Neural progenitor cell (in vitro differentiated cells): ENCODE results near the gene TRAPPC4. TPM values are rescaled to one million over a fixed set of nuclear protein-coding genes. Genes with fewer than 3 reads are reported as not detected.

ENCODE experiments used
- DNase-seq: peaks from one replicate; pipeline ENCODE4 v3.0.0-alpha.2; 2016; ENCODE audit warnings: low spot score
- H2AFZ ChIP-seq: fragments of 200-600 bp; sonication (generic); replicated peaks from 2 replicates; pipeline ENCODE4 v1.6.1; 2016; ENCODE audit warnings: antibody characterized with exemption
- H3F3A ChIP-seq: fragments of 200-600 bp; sonication (generic); 2 replicates; pipeline ENCODE4 v1.6.1; 2016; ENCODE audit warnings: antibody characterized with exemption, low read depth
- H3K27ac ChIP-seq: fragments of 200-600 bp; sonication (generic); 2 replicates; pipeline ENCODE4 v1.5.1; 2016; ENCODE audit warnings: mild to moderate bottlenecking
- H3K27me3 ChIP-seq: fragments of 200-600 bp; sonication (generic); 2 replicates; pipeline ENCODE4 v1.6.1; 2016; ENCODE audit warnings: mild to moderate bottlenecking, moderate library complexity
- H3K36me3 ChIP-seq: fragments of 200-600 bp; sonication (generic); 2 replicates; pipeline ENCODE4 v1.5.1; 2016
- H3K4me1 ChIP-seq: fragments of 200-600 bp; sonication (generic); 2 replicates; pipeline ENCODE4 v1.6.1; 2016; ENCODE audit warnings: mixed run types
- H3K4me2 ChIP-seq: fragments of 200-600 bp; sonication (generic); 2 replicates; pipeline ENCODE4 v1.6.1; 2016
- H3K4me3 ChIP-seq: fragments of 200-600 bp; sonication (generic); 2 replicates; pipeline ENCODE4 v1.5.1; 2016
- H3K79me2 ChIP-seq: fragments of 200-600 bp; sonication (generic); 2 replicates; pipeline ENCODE4 v1.6.1; 2016; ENCODE audit warnings: low read depth
- H3K9ac ChIP-seq: fragments of 200-600 bp; sonication (generic); 2 replicates; pipeline ENCODE4 v1.6.1; 2016
- H3K9me3 ChIP-seq: fragments of 200-600 bp; sonication (generic); 2 replicates; pipeline ENCODE4 v1.5.1; 2016; ENCODE audit warnings: low read depth
- H4K20me1 ChIP-seq: fragments of 200-600 bp; sonication (generic); 2 replicates; pipeline ENCODE4 v1.6.1; 2016; ENCODE audit warnings: low read depth
- H3K27ac Mint-ChIP-seq: 3 replicates; pipeline ENCODE4 v1.8.0; 2021; ENCODE audit warnings: mixed read lengths
- H3K27me3 Mint-ChIP-seq: 2 replicates; pipeline ENCODE4 v1.8.0; 2022; ENCODE audit warnings: low read depth, mild to moderate bottlenecking, inconsistent platforms, moderate library complexity, mixed read lengths; ENCODE audit not compliant: insufficient read depth
- H3K36me3 Mint-ChIP-seq: 3 replicates; pipeline ENCODE4 v1.8.0; 2021; ENCODE audit warnings: mixed read lengths
- H3K4me1 Mint-ChIP-seq: 3 replicates; pipeline ENCODE4 v1.8.0; 2021; ENCODE audit warnings: mixed read lengths
- H3K4me3 Mint-ChIP-seq: 3 replicates; pipeline ENCODE4 v1.8.0; 2021; ENCODE audit warnings: mild to moderate bottlenecking, moderate library complexity, mixed read lengths
- H3K9me3 Mint-ChIP-seq: 3 replicates; pipeline ENCODE4 v1.8.0; 2020; ENCODE audit warnings: mixed read lengths
- EZH2 ChIP-seq: fragments of 200-600 bp; sonication (generic); IDR thresholded peaks from 2 replicates; pipeline ENCODE4 v1.6.1; 2017; ENCODE audit warnings: antibody characterized with exemption, mild to moderate bottlenecking, moderate library complexity
- EZH2phosphoT487 ChIP-seq: fragments of 200-600 bp; sonication (generic); IDR thresholded peaks from 2 replicates; pipeline ENCODE4 v1.6.1; 2017; ENCODE audit warnings: antibody characterized with exemption
- total RNA-seq: library from RNA; depleted of rRNA; stranded (reverse); fragments of >200 nt; gene quantifications from 2 replicates; pipeline ENCODE4 v1.2.3, GENCODE V29; 2015; ENCODE audit warnings: low replicate concordance
- TF ChIP-seq, protein P1 (sequence below): fragments of 200-600 bp; sonication (generic); IDR thresholded peaks from 2 replicates; pipeline ENCODE4 v1.5.1; 2017; ENCODE audit warnings: antibody characterized with exemption, mild to moderate bottlenecking

TRAPPC4 gene
- total RNA-seq, 1 donor from 2014 or later = 53.5 TPM

- Histone ChIP-seq H3K9me3 (no peaks in the 10 kb centered on the region), H3K4me3 (no peak overlapping the region), H3K4me1 (peaks cover 14% of the 10 kb centered on the region), H3K27me3 (no peaks in the 10 kb centered on the region), H4K20me1 (no peaks in the 10 kb centered on the region), H3K79me2 (no peaks in the 10 kb centered on the region), H2AFZ (no peak overlapping the region), H3K36me3 (no peaks in the 10 kb centered on the region), H3K9ac (no peak overlapping the region), H3F3A (peaks cover 36% of the 10 kb centered on the region), H3K4me2 (no peak overlapping the region), H3K27ac (no peak overlapping the region)
- Mint-ChIP-seq H3K9me3 (no peaks in the 10 kb centered on the region), H3K27ac (no peak overlapping the region), H3K4me3 (no peak overlapping the region), H3K36me3 (no peaks in the 10 kb centered on the region), H3K4me1 (peaks cover 17% of the 10 kb centered on the region), H3K27me3 (no peaks in the 10 kb centered on the region)
- DNase-seq = no peak
- no peak for TF ChIP-seq EZH2phosphoT487
- TF ChIP-seq EZH2 = no peak
- TF ChIP-seq, protein P1, sequence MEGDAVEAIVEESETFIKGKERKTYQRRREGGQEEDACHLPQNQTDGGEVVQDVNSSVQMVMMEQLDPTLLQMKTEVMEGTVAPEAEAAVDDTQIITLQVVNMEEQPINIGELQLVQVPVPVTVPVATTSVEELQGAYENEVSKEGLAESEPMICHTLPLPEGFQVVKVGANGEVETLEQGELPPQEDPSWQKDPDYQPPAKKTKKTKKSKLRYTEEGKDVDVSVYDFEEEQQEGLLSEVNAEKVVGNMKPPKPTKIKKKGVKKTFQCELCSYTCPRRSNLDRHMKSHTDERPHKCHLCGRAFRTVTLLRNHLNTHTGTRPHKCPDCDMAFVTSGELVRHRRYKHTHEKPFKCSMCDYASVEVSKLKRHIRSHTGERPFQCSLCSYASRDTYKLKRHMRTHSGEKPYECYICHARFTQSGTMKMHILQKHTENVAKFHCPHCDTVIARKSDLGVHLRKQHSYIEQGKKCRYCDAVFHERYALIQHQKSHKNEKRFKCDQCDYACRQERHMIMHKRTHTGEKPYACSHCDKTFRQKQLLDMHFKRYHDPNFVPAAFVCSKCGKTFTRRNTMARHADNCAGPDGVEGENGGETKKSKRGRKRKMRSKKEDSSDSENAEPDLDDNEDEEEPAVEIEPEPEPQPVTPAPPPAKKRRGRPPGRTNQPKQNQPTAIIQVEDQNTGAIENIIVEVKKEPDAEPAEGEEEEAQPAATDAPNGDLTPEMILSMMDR = no peak
Observed at GRCh38 chr11:119041821-119042514, 23.4 kb downstream of the TRAPPC4 start.

DNA sequence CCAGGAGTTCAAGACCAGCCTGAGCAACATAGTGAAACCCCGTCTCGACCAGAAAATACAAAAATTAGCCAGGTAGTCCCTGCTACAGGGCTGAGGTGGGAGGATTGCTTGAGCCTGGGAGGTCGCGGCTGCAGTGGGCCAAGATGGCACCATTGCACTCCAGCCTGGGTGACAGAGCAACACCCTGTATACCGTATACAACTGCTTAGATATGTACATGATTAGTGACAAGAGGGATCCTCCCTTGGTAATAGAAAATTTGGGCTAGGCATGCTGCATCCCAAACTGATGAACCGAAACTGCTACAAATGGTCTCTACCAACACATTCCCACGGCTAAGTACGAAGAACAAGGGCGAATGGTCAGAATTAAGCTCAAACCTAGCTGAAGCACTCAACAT is 24.4 kb downstream of the TRAPPC4 start:
- Histone ChIP-seq H3K4me2 (no peak overlapping the region), H4K20me1 (no peaks in the 10 kb centered on the region), H3K9me3 (no peaks in the 10 kb centered on the region), H3F3A (peaks cover 36% of the 10 kb centered on the region), H3K4me1 (peaks cover 14% of the 10 kb centered on the region), H3K79me2 (no peaks in the 10 kb centered on the region), H3K27me3 (no peaks in the 10 kb centered on the region), H3K4me3 (no peak overlapping the region), H3K27ac (no peak overlapping the region), H2AFZ (no peak overlapping the region), H3K36me3 (no peaks in the 10 kb centered on the region), H3K9ac (no peak overlapping the region)
- Mint-ChIP-seq H3K27me3 (peaks cover 2% of the 10 kb centered on the region), H3K27ac (peak overlapping the region; percentile 71), H3K4me3 (no peak overlapping the region), H3K4me1 (peaks cover 17% of the 10 kb centered on the region), H3K36me3 (peaks cover 7% of the 10 kb centered on the region), H3K9me3 (no peaks in the 10 kb centered on the region)
- DNase-seq = no peak
- TF ChIP-seq, protein P1 = no peak
- no peak for TF ChIP-seq EZH2phosphoT487
- no peak for TF ChIP-seq EZH2

DNA sequence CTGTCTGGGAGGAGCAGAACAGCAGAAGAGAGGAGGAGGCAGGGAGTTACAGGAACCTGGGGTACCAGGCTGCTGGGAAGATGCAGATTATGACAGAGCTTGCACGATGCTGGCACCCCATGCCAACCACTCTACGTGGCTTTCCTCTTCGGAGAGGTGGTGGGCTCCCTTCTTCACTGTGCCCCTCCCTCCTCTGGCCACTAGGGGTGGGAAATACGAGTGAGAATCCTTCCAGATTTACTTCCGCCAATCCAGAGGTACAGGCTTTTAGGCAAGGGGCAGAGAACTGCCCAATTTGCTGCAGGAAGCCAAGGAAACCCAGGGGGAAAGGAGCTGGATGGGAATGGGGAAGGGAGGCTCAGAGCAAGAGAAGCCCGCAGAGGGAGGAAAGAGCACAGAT is 26.1 kb downstream of the TRAPPC4 start:
- peak; percentile 25 for DNase-seq
- no peak overlapping the region for H3K27ac ChIP-seq
- peaks cover 6% of the 10 kb centered on the region for H3K4me1 ChIP-seq
- no peak overlapping the region for H2AFZ ChIP-seq
- peak overlapping the region; percentile 64 for H3K4me3 Mint-ChIP-seq
- H3K9me3 ChIP-seq = no peaks in the 10 kb centered on the region
- no peaks in the 10 kb centered on the region for H3K36me3 ChIP-seq
- H3K4me3 ChIP-seq = no peak overlapping the region
- TF ChIP-seq, protein P1 = peak; percentile 42
- TF ChIP-seq EZH2phosphoT487 (no peak), EZH2 (no peak)
- H3K9ac ChIP-seq = no peak overlapping the region
- H3K27me3 ChIP-seq = no peaks in the 10 kb centered on the region
- peaks cover 25% of the 10 kb centered on the region for H3F3A ChIP-seq
- no peak overlapping the region for H3K4me2 ChIP-seq
- H3K79me2 ChIP-seq = no peaks in the 10 kb centered on the region
- H4K20me1 ChIP-seq = no peaks in the 10 kb centered on the region
- H3K4me1 Mint-ChIP-seq = peaks cover 7% of the 10 kb centered on the region
- H3K27me3 Mint-ChIP-seq = peaks cover 3% of the 10 kb centered on the region
- no peaks in the 10 kb centered on the region for H3K9me3 Mint-ChIP-seq
- no peak overlapping the region for H3K27ac Mint-ChIP-seq
- peaks cover 16% of the 10 kb centered on the region for H3K36me3 Mint-ChIP-seq
